ENCODE results near the gene C17orf67.

DNA sequence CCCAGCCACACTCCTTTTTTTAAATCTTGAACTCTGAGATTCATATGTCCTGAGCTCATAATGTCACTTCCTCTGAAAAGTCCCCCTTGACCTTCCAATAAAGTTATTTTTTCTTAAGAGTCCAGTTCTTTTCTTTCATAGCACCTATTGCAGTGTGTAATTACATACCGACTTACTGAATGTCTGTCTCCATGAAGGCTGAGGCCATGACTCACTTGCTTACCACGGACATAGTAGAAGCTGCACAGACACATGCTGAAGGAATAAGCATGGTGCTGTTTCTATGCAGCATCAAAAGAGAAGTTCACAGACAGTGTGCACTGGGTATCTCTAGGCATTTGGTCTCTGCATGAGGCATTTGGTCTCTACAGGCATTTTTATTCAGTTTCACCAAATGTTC, 77.2 kb downstream of the C17orf67 start:
- no peak for TF ChIP-seq GATA2 (IDR thresholded peaks at IDR 0.05; ENCODE audit: low read depth, low read length)
- no peak for TF ChIP-seq GATA3 (IDR thresholded peaks at IDR 0.05; ENCODE audit: low read depth, low read length)
